Measurements from ENCODE around the gene ARHGEF1.
"Not testable (repeated sequence)": the region's sequence is repeated elsewhere in the genome, so short reads cannot be mapped to it uniquely, and the experiment has no call there.

The ARHGEF1 gene

GRCh38 chr19:41906916-41907680 is 24.1 kb downstream of the ARHGEF1 start:
- no peak for DNase-seq

- DNase-seq = no peak
Observed at GRCh38 chr19:41907994-41908615, 25.1 kb downstream of the ARHGEF1 start.

GRCh38 chr19:41908724-41909464 is 25.9 kb downstream of the ARHGEF1 start:
- DNase-seq = no peak

GRCh38 chr19:41909706-41910105 is 26.7 kb downstream of the ARHGEF1 start:
- DNase-seq = no peak

DNA sequence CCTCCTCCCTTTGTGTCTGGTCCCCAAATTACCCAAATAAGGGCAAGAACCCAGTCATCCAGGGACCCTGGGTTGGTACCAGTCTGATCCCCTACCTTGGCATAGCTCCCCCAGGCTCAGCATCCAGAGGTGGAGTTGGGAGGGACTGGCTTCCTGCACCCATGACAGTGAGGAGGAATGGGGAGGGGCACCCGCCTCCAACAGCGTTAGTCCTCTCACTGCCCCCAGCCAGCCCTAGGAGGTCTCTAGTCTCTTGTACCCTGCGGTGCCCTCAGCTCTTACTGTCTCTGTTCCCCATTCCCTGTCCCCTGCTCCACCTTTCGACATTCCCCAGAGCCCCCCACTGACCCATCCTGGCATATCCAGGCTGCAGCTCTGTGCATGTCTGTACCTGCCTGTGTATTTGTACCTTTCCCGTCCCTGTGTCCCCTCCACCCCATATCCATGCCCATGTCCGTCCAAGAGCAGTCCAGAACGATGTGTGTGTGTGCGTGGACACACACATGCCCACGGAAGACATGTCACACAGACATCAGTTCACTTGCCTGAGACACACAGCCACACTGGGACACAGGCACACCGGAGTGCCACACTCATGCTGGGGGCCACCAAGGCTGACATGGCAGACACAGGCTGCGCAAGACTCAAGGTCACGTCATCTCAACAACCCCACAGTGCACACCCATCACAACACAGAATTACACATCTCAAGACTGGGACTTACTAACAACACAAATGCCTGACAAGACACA is 27.4 kb downstream of the ARHGEF1 start:
- no peak for DNase-seq

- DNase-seq = no peak
Observed at GRCh38 chr19:41910992-41911888, 28.3 kb downstream of the ARHGEF1 start.

DNA sequence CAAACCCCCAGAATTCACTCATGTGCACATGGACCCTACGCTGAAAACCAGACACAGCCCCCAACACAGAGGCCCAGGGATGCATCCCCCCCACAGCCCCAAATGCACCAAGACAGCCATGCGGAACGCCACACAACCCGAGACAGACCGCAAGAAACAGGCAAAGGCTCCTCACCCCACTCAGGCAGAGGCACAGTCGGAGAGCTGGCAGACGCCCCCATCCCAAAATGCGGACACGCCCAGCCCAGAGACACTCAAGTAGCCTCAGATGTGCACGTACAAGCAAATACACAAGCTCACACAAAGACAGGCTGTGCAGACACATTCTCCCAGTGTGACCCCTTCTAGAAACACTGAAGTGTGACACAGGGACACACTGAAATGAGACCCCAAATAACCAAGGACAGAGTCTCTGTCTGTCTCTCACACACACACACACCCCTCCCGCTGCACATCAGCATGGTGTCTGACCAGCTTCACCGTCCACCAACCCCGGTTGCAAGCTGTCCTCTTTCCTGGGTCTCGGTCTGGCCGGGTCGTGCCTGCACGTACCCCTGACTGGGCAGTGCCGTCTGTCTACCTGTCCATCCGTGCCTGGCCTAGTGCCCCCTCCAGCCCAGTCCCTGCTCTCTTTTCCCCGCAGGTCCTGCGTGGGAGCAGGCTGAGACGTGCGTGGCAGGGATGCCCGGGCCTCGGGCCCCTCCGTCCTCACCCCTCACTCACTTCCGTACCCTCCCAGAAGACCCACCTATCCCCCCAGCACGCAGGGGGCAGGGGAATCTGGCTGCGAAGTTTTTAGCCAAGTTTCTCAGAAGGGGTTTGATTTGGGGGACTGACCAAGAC is 29.1 kb downstream of the ARHGEF1 start:
- DNase-seq = no peak

GRCh38 chr19:41912899-41913537 is 30.0 kb downstream of the ARHGEF1 start:
- DNase-seq = no peak

DNA sequence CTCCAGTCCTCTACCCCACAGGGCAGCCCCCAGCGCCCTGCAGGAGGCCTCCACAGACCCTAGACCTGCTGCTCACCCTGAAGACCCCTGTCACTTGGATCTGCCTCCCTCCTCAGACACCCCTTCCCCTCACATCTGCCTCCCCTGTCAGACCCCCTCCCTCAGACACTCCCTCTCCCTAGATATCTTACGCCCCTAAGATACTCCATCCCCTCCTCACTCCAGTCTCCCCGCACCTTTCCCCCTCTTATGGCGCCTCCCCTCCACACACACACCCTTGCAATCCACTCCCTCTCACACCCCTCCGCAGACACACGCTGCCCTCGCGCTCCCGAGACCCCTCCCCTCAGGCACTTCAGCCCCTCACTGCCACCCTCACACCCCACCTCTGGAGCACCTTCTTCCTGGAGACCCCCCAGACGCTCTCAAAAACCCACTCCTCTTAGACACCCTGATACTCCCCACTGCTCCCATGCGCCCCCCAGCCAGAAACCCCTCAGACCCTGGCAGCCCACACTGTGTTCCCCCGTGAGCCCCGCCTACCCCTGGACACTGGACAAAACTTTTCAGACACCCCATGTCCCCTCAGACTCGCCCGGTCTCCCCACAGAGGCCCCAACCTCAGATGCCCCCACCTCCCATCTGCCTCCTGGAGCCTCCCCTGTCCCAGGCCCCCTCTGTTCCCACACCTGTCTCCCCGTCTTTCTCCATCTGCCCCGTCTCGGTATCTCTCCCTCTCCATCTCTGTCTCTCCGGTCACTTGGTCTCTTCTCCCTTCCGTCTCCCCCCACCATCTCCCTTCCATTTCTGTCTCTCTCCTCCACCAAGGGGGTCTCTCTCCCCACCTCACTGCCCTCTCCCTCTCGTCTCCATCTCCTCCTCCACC is 30.8 kb downstream of the ARHGEF1 start:
- no peak for DNase-seq

- not testable (repeated sequence) for DNase-seq
Observed at GRCh38 chr19:41914424-41914834, 31.4 kb downstream of the ARHGEF1 start.

- DNase-seq = no peak
Observed at GRCh38 chr19:41915021-41915775, 32.2 kb downstream of the ARHGEF1 start.

GRCh38 chr19:41915776-41916414 is 32.9 kb downstream of the ARHGEF1 start:
- no peak for DNase-seq

DNA sequence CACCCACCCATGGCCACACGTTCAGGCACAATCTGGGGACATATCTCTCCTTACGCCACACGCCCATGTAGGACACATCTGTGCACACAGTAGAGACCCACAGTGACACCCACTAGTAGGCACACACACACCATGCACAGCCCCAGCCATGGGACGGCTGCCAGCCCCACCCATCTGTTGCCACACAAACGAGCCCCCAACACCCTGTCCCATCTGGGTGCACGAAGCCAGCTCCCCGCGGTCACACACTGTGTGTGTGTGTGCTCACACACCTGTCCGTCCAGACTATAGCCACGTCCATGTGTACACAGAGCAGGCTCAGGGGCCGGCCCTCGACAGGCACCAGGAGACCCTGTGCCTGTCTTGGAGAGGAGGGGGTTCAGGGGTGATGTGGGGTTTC is 34.7 kb downstream of the ARHGEF1 start:
- DNase-seq = no peak

GRCh38 chr19:41918095-41918494 is 35.1 kb downstream of the ARHGEF1 start:
- DNase-seq = no peak

GRCh38 chr19:41918653-41919244 is 35.8 kb downstream of the ARHGEF1 start:
- DNase-seq = no peak

DNA sequence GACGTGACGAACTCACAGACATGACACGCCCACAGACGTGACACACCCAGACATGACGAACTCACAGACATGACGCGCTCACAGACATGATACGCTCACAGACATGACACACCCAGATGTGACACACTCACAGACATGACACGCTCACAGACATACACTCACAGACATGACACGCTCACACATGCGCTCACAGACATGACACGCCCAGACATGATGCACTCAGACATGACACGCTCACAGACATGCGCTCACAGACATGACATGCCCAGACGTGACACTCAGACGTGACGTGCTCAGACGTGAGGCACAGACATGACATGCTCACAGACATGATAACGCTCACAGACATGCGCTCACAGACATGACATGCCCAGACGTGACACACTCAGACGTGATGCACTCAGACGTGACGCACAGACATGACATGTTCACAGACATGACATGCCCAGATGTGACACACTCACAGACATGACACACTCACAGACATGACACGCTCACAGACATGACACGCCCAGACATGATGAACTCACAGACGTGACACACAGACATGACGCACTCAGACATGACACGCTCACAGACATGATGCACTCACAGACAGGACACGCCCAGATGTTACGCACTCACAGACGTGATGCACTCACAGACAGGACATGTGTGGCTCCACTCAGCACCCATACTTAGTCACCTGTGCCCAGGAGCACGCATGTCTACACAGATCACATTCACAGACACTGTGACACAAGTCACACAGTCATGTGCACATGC is 37.1 kb downstream of the ARHGEF1 start:
- DNase-seq = no peak
